Astrocyte (in vitro differentiated cells and primary cell): ENCODE data around the gene LMAN2L. TPM values are rescaled to one million over a fixed set of nuclear protein-coding genes. Genes with fewer than 3 reads are reported as not detected.

Experiments used
- DNase-seq: peaks from one replicate; pipeline ENCODE4 v3.0.0-alpha.2; 2010; ENCODE audit warnings: low read depth
- FAIRE-seq: peaks from 2 replicates; lab custom pipeline; 2011; peaks lifted over from hg19 to GRCh38; lab: Jason Lieb, UNC
- H2AFZ ChIP-seq: 2 replicates; pipeline ENCODE4 v1.6.0; 2012; ENCODE audit warnings: low read depth, low read length, inconsistent platforms
- H3K27ac ChIP-seq: 2 replicates; pipeline ENCODE4 v1.5.1; 2011; ENCODE audit warnings: low read depth, low read length, inconsistent platforms
- H3K27me3 ChIP-seq: 2 replicates; pipeline ENCODE4 v1.6.0; 2011; ENCODE audit warnings: low read length, inconsistent platforms; ENCODE audit not compliant: insufficient read depth
- H3K36me3 ChIP-seq: 2 replicates; pipeline ENCODE4 v1.5.1; 2011; ENCODE audit warnings: low read length, inconsistent platforms; ENCODE audit not compliant: insufficient read depth
- H3K4me1 ChIP-seq: 2 replicates; pipeline ENCODE4 v1.5.1; 2011; ENCODE audit warnings: low read length, inconsistent platforms; ENCODE audit not compliant: insufficient read depth
- H3K4me2 ChIP-seq: 2 replicates; pipeline ENCODE4 v1.6.0; 2012; ENCODE audit warnings: low read length, inconsistent platforms
- H3K4me3 ChIP-seq: 2 replicates; pipeline ENCODE4 v1.5.1; 2011; ENCODE audit warnings: low read depth, mild to moderate bottlenecking, low read length, inconsistent platforms; ENCODE audit not compliant: insufficient read depth
- H3K79me2 ChIP-seq: 2 replicates; pipeline ENCODE4 v1.6.0; 2012; ENCODE audit warnings: mild to moderate bottlenecking, low read length, inconsistent platforms; ENCODE audit not compliant: insufficient read depth
- H3K9ac ChIP-seq: 2 replicates; pipeline ENCODE4 v1.6.0; 2012; ENCODE audit warnings: mild to moderate bottlenecking, low read length, inconsistent platforms
- H3K9me3 ChIP-seq: 2 replicates; pipeline ENCODE4 v1.5.1; 2012; ENCODE audit warnings: low read depth, mild to moderate bottlenecking, low read length, inconsistent platforms; ENCODE audit not compliant: insufficient read depth
- H4K20me1 ChIP-seq: 2 replicates; pipeline ENCODE4 v1.6.0; 2012; ENCODE audit warnings: low read length, inconsistent platforms; ENCODE audit not compliant: insufficient read depth
- H3K27ac Mint-ChIP-seq: one replicate; pipeline ENCODE4 v1.8.0; 2021; ENCODE audit warnings: mild to moderate bottlenecking, mixed read lengths; ENCODE audit not compliant: unreplicated experiment
- H3K27me3 Mint-ChIP-seq: one replicate; pipeline ENCODE4 v1.8.0; 2021; ENCODE audit warnings: low read depth, mixed read lengths; ENCODE audit not compliant: unreplicated experiment
- H3K36me3 Mint-ChIP-seq: one replicate; pipeline ENCODE4 v1.8.0; 2021; ENCODE audit warnings: low read depth, mixed read lengths; ENCODE audit not compliant: unreplicated experiment
- H3K4me1 Mint-ChIP-seq: one replicate; pipeline ENCODE4 v1.8.0; 2021; ENCODE audit warnings: low read depth, mixed read lengths; ENCODE audit not compliant: unreplicated experiment
- H3K4me3 Mint-ChIP-seq: one replicate; pipeline ENCODE4 v1.8.0; 2021; ENCODE audit warnings: mild to moderate bottlenecking, moderate library complexity, mixed read lengths; ENCODE audit not compliant: unreplicated experiment
- H3K9me3 Mint-ChIP-seq: one replicate; pipeline ENCODE4 v1.8.0; 2021; ENCODE audit warnings: mild to moderate bottlenecking, mixed read lengths; ENCODE audit not compliant: unreplicated experiment
- CTCF ChIP-seq: IDR thresholded peaks from 2 replicates; pipeline ENCODE4 v1.5.1; 2011; ENCODE audit warnings: low read depth, mild to moderate bottlenecking, inconsistent platforms, low read length, moderate library complexity; ENCODE audit not compliant: insufficient read depth
- EZH2 ChIP-seq: IDR thresholded peaks from 2 replicates; pipeline ENCODE4 v1.6.1; 2012; ENCODE audit warnings: mild to moderate bottlenecking, low read length, inconsistent platforms; ENCODE audit not compliant: insufficient read depth
- total RNA-seq: library from RNA; stranded (reverse); gene quantifications from 2 replicates; pipeline ENCODE4 v1.2.1, GENCODE V29; 2021

The LMAN2L gene
- total RNA-seq, 1 donor from 2014 or later, result 19.8 TPM

- no peaks in the 10 kb centered on the region for H3K9me3 Mint-ChIP-seq
- peaks cover 12% of the 10 kb centered on the region for H3K36me3 Mint-ChIP-seq
- H2AFZ ChIP-seq, result no peak overlapping the region
- FAIRE-seq (no peak), DNase-seq (no peak)
- H3K27ac Mint-ChIP-seq, result no peak overlapping the region
- TF ChIP-seq CTCF (no peak), EZH2 (no peak)
- no peaks in the 10 kb centered on the region for H3K27me3 Mint-ChIP-seq
- H3K4me3 Mint-ChIP-seq, result no peak overlapping the region
- H3K36me3 ChIP-seq, result peaks cover 22% of the 10 kb centered on the region
- peaks cover 11% of the 10 kb centered on the region for H3K4me1 ChIP-seq
- no peaks in the 10 kb centered on the region for H3K9me3 ChIP-seq
- H3K9ac ChIP-seq, result no peak overlapping the region
- peaks cover 10% of the 10 kb centered on the region for H4K20me1 ChIP-seq
- no peak overlapping the region for H3K4me2 ChIP-seq
- H3K27me3 ChIP-seq, result no peaks in the 10 kb centered on the region
- H3K79me2 ChIP-seq, result peaks cover 22% of the 10 kb centered on the region
- H3K4me3 ChIP-seq, result no peak overlapping the region
- no peak overlapping the region for H3K27ac ChIP-seq
- peaks cover 12% of the 10 kb centered on the region for H3K4me1 Mint-ChIP-seq
Measured at GRCh38 chr2:96737251-96737650, 2.6 kb downstream of the LMAN2L start.

- peaks cover 22% of the 10 kb centered on the region for H3K79me2 ChIP-seq
- Mint-ChIP-seq H3K4me3 (no peak overlapping the region), H3K4me1 (peaks cover 16% of the 10 kb centered on the region), H3K9me3 (no peaks in the 10 kb centered on the region), H3K36me3 (peaks cover 14% of the 10 kb centered on the region), H3K27ac (no peak overlapping the region), H3K27me3 (no peaks in the 10 kb centered on the region)
- H3K27me3 ChIP-seq, result no peaks in the 10 kb centered on the region
- H3K27ac ChIP-seq, result no peak overlapping the region
- H3K9ac ChIP-seq, result no peak overlapping the region
- no peak overlapping the region for H3K4me3 ChIP-seq
- H3K4me1 ChIP-seq, result peaks cover 5% of the 10 kb centered on the region
- peaks cover 27% of the 10 kb centered on the region for H3K36me3 ChIP-seq
- peaks cover 10% of the 10 kb centered on the region for H4K20me1 ChIP-seq
- FAIRE-seq (no peak), DNase-seq (no peak)
- H3K9me3 ChIP-seq, result no peaks in the 10 kb centered on the region
- H3K4me2 ChIP-seq, result no peak overlapping the region
- H2AFZ ChIP-seq, result no peak overlapping the region
- TF ChIP-seq CTCF (no peak), EZH2 (no peak)
Measured at GRCh38 chr2:96734880-96735583, 4.8 kb downstream of the LMAN2L start.

- TF ChIP-seq EZH2 (no peak), CTCF (no peak)
- peaks cover 17% of the 10 kb centered on the region for H3K36me3 Mint-ChIP-seq
- Histone ChIP-seq H3K4me2 (no peak overlapping the region), H3K9ac (no peak overlapping the region), H2AFZ (no peak overlapping the region), H3K27me3 (no peaks in the 10 kb centered on the region), H3K4me3 (no peak overlapping the region), H4K20me1 (peaks cover 10% of the 10 kb centered on the region), H3K9me3 (no peaks in the 10 kb centered on the region), H3K4me1 (peaks cover under 1% of the 10 kb centered on the region), H3K79me2 (peaks cover 14% of the 10 kb centered on the region), H3K27ac (no peak overlapping the region), H3K36me3 (peaks cover 29% of the 10 kb centered on the region)
- no peak overlapping the region for H3K4me3 Mint-ChIP-seq
- no peak overlapping the region for H3K27ac Mint-ChIP-seq
- H3K4me1 Mint-ChIP-seq, result peaks cover 11% of the 10 kb centered on the region
- no peaks in the 10 kb centered on the region for H3K27me3 Mint-ChIP-seq
- no peak for DNase-seq
- no peak for FAIRE-seq
- no peaks in the 10 kb centered on the region for H3K9me3 Mint-ChIP-seq
Measured at GRCh38 chr2:96733931-96734330, 5.9 kb downstream of the LMAN2L start.
